ENCODE results near the gene PUM1.

DNA sequence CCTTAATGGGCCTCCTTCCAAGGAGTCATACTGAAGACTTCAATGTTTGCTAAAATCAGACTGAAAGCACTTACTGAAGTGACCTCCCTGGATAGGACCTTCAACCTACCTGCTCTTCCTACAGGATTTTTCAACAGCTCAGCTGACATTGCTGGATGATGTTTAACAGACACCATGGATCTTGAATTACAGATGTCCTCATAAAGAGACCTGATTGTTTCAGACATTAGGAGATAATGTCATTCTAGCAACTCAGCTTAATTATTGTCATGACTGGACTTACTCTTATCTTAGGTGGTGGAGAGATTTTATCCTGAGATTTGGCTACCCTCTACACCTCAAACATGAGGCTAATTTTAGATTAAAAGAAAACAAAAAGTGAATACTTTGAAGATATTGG, 83.1 kb downstream of the PUM1 start:
- TF ChIP-seq, protein P1, sequence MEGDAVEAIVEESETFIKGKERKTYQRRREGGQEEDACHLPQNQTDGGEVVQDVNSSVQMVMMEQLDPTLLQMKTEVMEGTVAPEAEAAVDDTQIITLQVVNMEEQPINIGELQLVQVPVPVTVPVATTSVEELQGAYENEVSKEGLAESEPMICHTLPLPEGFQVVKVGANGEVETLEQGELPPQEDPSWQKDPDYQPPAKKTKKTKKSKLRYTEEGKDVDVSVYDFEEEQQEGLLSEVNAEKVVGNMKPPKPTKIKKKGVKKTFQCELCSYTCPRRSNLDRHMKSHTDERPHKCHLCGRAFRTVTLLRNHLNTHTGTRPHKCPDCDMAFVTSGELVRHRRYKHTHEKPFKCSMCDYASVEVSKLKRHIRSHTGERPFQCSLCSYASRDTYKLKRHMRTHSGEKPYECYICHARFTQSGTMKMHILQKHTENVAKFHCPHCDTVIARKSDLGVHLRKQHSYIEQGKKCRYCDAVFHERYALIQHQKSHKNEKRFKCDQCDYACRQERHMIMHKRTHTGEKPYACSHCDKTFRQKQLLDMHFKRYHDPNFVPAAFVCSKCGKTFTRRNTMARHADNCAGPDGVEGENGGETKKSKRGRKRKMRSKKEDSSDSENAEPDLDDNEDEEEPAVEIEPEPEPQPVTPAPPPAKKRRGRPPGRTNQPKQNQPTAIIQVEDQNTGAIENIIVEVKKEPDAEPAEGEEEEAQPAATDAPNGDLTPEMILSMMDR (IDR thresholded peaks at IDR 0.05) = no peak
- no peak for TF ChIP-seq POLR2A (IDR thresholded peaks at IDR 0.05)
- no peak for TF ChIP-seq EP300 (IDR thresholded peaks at IDR 0.05)
- no peak for TF ChIP-seq POLR2AphosphoS5 (IDR thresholded peaks at IDR 0.05)
